K562 (cell line): ENCODE data around the gene ADM. TPM values are rescaled to one million over a fixed set of nuclear protein-coding genes. Genes with fewer than 3 reads are reported as not detected.
A peak's percentile ranks its signal among the peaks of the same experiment; 100 is the strongest.

Source experiments
- ATAC-seq: fragments of 200-7000 bp; cut with Tn5 transposase; 3 replicates; pipeline ENCODE4 v1.9.1; 2020; ENCODE audit warnings: moderate library complexity
- BruUV-seq: library from RNA; stranded (reverse); fragments of 400-500 nt; replicated peaks from 2 replicates; lab custom pipeline; 2021; lab: Mats Ljungman, UMichigan
- CTCF ChIA-PET: fragments of 300-600 bp; formaldehyde crosslinking; extraction: SDS; loops from one replicate; lab custom pipeline; 2021; ENCODE audit warnings: low intra/inter-chr PET ratio; lab: Yijun Ruan, JAX
- POLR2A ChIA-PET: fragments of 300-600, 350-650 bp; sonication (Branson Sonifier 250); formaldehyde crosslinking; extraction: SDS; loops from one replicate; lab custom pipeline; 2021; ENCODE audit warnings: antibody characterized with exemption, inconsistent platforms; lab: Yijun Ruan, JAX
- DNase-seq, 4 experiments: peaks; one replicate each; pipeline versions ENCODE4 v3.0.0 to v3.0.0-alpha.2; 2011 to 2018; ENCODE audit warnings: low spot score in 3 of 4, mixed read lengths in 3 of 4; ENCODE audit errors: extremely low read depth in 1 of 4
- FAIRE-seq: peaks from 2 replicates; lab custom pipeline; 2011; peaks lifted over from hg19 to GRCh38; lab: Jason Lieb, UNC
- H2AFZ ChIP-seq: 2 replicates; pipeline ENCODE4 v1.6.0; 2011; ENCODE audit warnings: low read depth, low read length, control low read depth, inconsistent platforms
- H3K27ac ChIP-seq: fragments of 200-600 bp; 3 replicates; pipeline ENCODE4 v1.8.0; 2011; ENCODE audit warnings: low read depth, mild to moderate bottlenecking, control low read depth, inconsistent platforms, low read length, moderate library complexity, mixed read lengths; ENCODE audit errors: extremely low read depth
- H3K27me3 ChIP-seq, 2 experiments: fragments of 300-600 bp in 1 of 2; 2 replicates in 1 of 2; 3 replicates in 1 of 2; pipeline versions ENCODE4 v1.6.0 to v1.8.0; 2011; ENCODE audit warnings: inconsistent platforms in 2 of 2, low read length in 2 of 2, mild to moderate bottlenecking in 1 of 2, mixed read lengths in 1 of 2, moderate library complexity in 1 of 2; ENCODE audit not compliant: control insufficient read depth in 2 of 2, insufficient read depth in 2 of 2
- H3K36me3 ChIP-seq: fragments of 300-600 bp; 3 replicates; pipeline ENCODE4 v1.8.0; 2011; ENCODE audit warnings: mild to moderate bottlenecking, low read length, inconsistent platforms; ENCODE audit not compliant: control insufficient read depth, insufficient read depth
- H3K4me1 ChIP-seq, 2 experiments: fragments of 200-600 bp in 1 of 2; replicated peaks in 1 of 2; 2 replicates in 1 of 2; 3 replicates in 1 of 2; pipeline versions ENCODE4 v1.5.1 to v1.8.0; 2011; ENCODE audit warnings: inconsistent platforms in 2 of 2, low read length in 2 of 2, mild to moderate bottlenecking in 1 of 2, mixed read lengths in 1 of 2, moderate library complexity in 1 of 2; ENCODE audit not compliant: control insufficient read depth in 2 of 2, insufficient read depth in 2 of 2
- H3K4me2 ChIP-seq: 2 replicates; pipeline ENCODE4 v1.6.1; 2011; ENCODE audit warnings: low read length, control low read depth, inconsistent platforms, mixed read lengths; ENCODE audit not compliant: insufficient read depth
- H3K4me3 ChIP-seq: fragments of 200-600 bp; sonication (generic), shearing (Covaris generic); 2 replicates; pipeline ENCODE4 v1.5.1; 2016; ENCODE audit warnings: control low read depth, inconsistent platforms
- H3K79me2 ChIP-seq: fragments of 200-600 bp; 3 replicates; pipeline ENCODE4 v1.8.0; 2011; ENCODE audit warnings: low read length, inconsistent platforms; ENCODE audit not compliant: control insufficient read depth, insufficient read depth
- H3K9ac ChIP-seq, 2 experiments: 2 replicates each; pipeline versions ENCODE4 v1.6.0 to v1.6.1; 2011; ENCODE audit warnings: low read depth in 2 of 2, low read length in 2 of 2, control low read depth in 1 of 2, inconsistent platforms in 1 of 2, mild to moderate bottlenecking in 1 of 2, mixed read lengths in 1 of 2; ENCODE audit not compliant: insufficient read depth in 1 of 2
- H3K9me1 ChIP-seq: one replicate; pipeline ENCODE4 v1.6.0; 2011; ENCODE audit warnings: inconsistent platforms, mild to moderate bottlenecking, low read length, moderate library complexity; ENCODE audit not compliant: control insufficient read depth, insufficient read depth
- H3K9me3 ChIP-seq: replicated peaks from 2 replicates; pipeline ENCODE4 v1.5.1; 2011; ENCODE audit warnings: low read depth, low read length, inconsistent platforms; ENCODE audit not compliant: control insufficient read depth, insufficient read depth
- H4K20me1 ChIP-seq: replicated peaks from 2 replicates; pipeline ENCODE4 v1.6.1; 2011; ENCODE audit warnings: low read length, inconsistent platforms, mixed read lengths; ENCODE audit not compliant: control insufficient read depth, insufficient read depth
- CBX8 ChIP-seq: fragments of 200-600 bp; sonication (generic); IDR thresholded peaks from 2 replicates; pipeline ENCODE4 v1.6.1; 2012; ENCODE audit warnings: borderline replicate concordance, mixed run types, low read depth, mild to moderate bottlenecking, moderate library complexity, mixed read lengths, low read length, control low read depth, inconsistent platforms; ENCODE audit not compliant: poor library complexity, severe bottlenecking; ENCODE audit errors: extremely low read depth
- KLF10 ChIP-seq: fragments of 250-450 bp; sonication (Bioruptor Pico); IDR thresholded peaks from 2 replicates; pipeline ENCODE4 v1.6.1; 2021; ENCODE audit warnings: matching md5 sums
- POLR2G ChIP-seq: fragments of 200-400 bp; formaldehyde crosslinking; IDR thresholded peaks from 2 replicates; pipeline ENCODE4 v1.6.1; 2017; ENCODE audit warnings: low read depth, mild to moderate bottlenecking, antibody characterized with exemption, low read length, moderate library complexity
- WGBS: fragments of 100-300 bp; shearing (Covaris generic); methylation state at CpG from one replicate; pipeline ENCODE4 v1.1.6; 2016; ENCODE audit warnings: low coverage, mixed read lengths; ENCODE audit not compliant: insufficient coverage; ENCODE audit errors: missing lambda C conversion rate; 5-methylcytosine and 5-hydroxymethylcytosine counted together
- in situ Hi-C: fragments of 300-500 bp; cut with MboI; formaldehyde crosslinking; loops from 4 replicates; pipeline ENCODE4 v1.15.0; 2018; ENCODE audit warnings: inconsistent platforms, mixed read lengths
- intact Hi-C: fragments of 100-400 bp; cut with micrococcal nuclease; formaldehyde crosslinking; loops from 2 replicates; pipeline ENCODE4 v1.14.2; 2022
- polyA plus RNA-seq, 8 experiments: library from polyadenylated mRNA; depleted of rRNA in 4 of 8; stranded (reverse) in 5 of 8; unstranded in 3 of 8; fragments of >200 nt; fragmentation: Nextera tagmentation in 2 of 8; fragmentation: Illumina TruSeq in 1 of 8; extraction: Ambion mirVana in 2 of 8; extraction: Trizol in 1 of 8; gene quantifications; 2 replicates each; pipeline versions ENCODE4 v1.2.1 to v1.2.3, GENCODE V29; 2011 to 2014; ENCODE audit warnings: inconsistent platforms in 1 of 8, missing spikeins in 1 of 8
- total RNA-seq, 7 experiments: library from RNA; depleted of rRNA in 6 of 7; stranded (reverse); fragments of >200 nt in 6 of 7; fragmentation: Illumina TruSeq in 2 of 7; extraction: Trizol in 2 of 7; gene quantifications; 2 replicates each; pipeline versions ENCODE4 v1.2.1 to v1.2.3, GENCODE V29; 2011 to 2021; ENCODE audit warnings: low replicate concordance in 1 of 7

The ADM gene
- total and polyA plus RNA-seq, 9 of the 15 experiments (the other 6 are each of a cell fraction or from before 2014, with no cell fraction given), result 0.23 to 0.49 (median 0.32) TPM; not detected in 6

- Histone ChIP-seq H3K36me3 (no peaks in the 10 kb centered on the region), H2AFZ (no peak overlapping the region), H3K9me3 (no peaks in the 10 kb centered on the region), H3K9me1 (no peaks in the 10 kb centered on the region), H3K9ac (no peak overlapping the region), H3K27me3 (0 out of 5 replicates have a peak, but pooled peaks cover 0 to 3% of the 10 kb centered on the region in 2 experiments), H3K79me2 (no peaks in the 10 kb centered on the region), H4K20me1 (peaks cover 4% of the 10 kb centered on the region; the same call in 1 of the 2 replicates), H3K4me1 (no peaks in the 10 kb centered on the region), H3K27ac (no peak overlapping the region), H3K4me3 (no peak overlapping the region), H3K4me2 (no peak overlapping the region)
- in situ Hi-C loops (no loop called here), intact Hi-C loops (no loop called here)
- 0% methylated on average over 3 of the region's 3 CpGs for WGBS
- POLR2A ChIA-PET, result no interaction called here
- DNase-seq (no peak), FAIRE-seq (no peak), ATAC-seq (no peak)
- no TSS peak for BruUV-seq
- TF ChIP-seq POLR2G, result no peak
- CTCF ChIA-PET, result no interaction called here
Observed at GRCh38 chr11:10267821-10268220, 37.1 kb upstream of the ADM start.

GRCh38 chr11:10268746-10269488 lies 36.0 kb upstream of the ADM start:
- ChIA-PET POLR2A (no interaction called here), CTCF (no interaction called here)
- no peak overlapping the region for H3K27ac ChIP-seq
- 4% methylated on average over 5 of the region's 5 CpGs for WGBS
- no TSS peak for BruUV-seq
- 0 out of 5 replicates have a peak, but pooled peaks cover 0 to 3% of the 10 kb centered on the region in 2 experiments for H3K27me3 ChIP-seq
- in situ Hi-C loops, result no loop called here
- no peaks in the 10 kb centered on the region for H3K9me3 ChIP-seq
- ATAC-seq (no peak), DNase-seq (no peak), FAIRE-seq (no peak)
- H3K79me2 ChIP-seq, result no peaks in the 10 kb centered on the region
- no peak overlapping the region for H3K4me3 ChIP-seq
- no peaks in the 10 kb centered on the region for H3K4me1 ChIP-seq
- peaks cover 4% of the 10 kb centered on the region; the same call in 1 of the 2 replicates for H4K20me1 ChIP-seq
- H2AFZ ChIP-seq, result no peak overlapping the region
- H3K9me1 ChIP-seq, result no peaks in the 10 kb centered on the region
- intact Hi-C loops, result no loop called here
- H3K4me2 ChIP-seq, result no peak overlapping the region
- H3K9ac ChIP-seq, result no peak overlapping the region
- H3K36me3 ChIP-seq, result no peaks in the 10 kb centered on the region
- peak; percentile 38 for TF ChIP-seq CBX8
- no peak for TF ChIP-seq KLF10 (CRISPR knock-in tag)
